HEK293T (cell line): ENCODE results near the gene TFIP11.

Experiments
- CTCF ChIA-PET: fragments of 350-600 bp; formaldehyde crosslinking; extraction: SDS; loops from one replicate; lab custom pipeline; 2021; ENCODE audit warnings: antibody characterized with exemption, inconsistent platforms; lab: Yijun Ruan, JAX
- POLR2A ChIA-PET: fragments of 350-600 bp; formaldehyde crosslinking; extraction: SDS; loops from one replicate; lab custom pipeline; 2020; ENCODE audit warnings: antibody characterized with exemption, inconsistent platforms; lab: Yijun Ruan, JAX
- DNase-seq: peaks from one replicate; pipeline ENCODE4 v3.0.0; 2012; ENCODE audit warnings: mixed read lengths; ENCODE audit errors: extremely low spot score
- ARNT ChIP-seq: fragments of 450-650 bp; IDR thresholded peaks from 2 replicates; pipeline ENCODE4 v1.6.1; 2017; ENCODE audit warnings: mild to moderate bottlenecking
- BHLHE40 ChIP-seq: fragments of 450-650 bp; IDR thresholded peaks from 2 replicates; pipeline ENCODE4 v1.6.1; 2016; ENCODE audit warnings: mild to moderate bottlenecking, moderate library complexity, borderline replicate concordance
- CTBP1 ChIP-seq: fragments of 450-650 bp; IDR thresholded peaks from 2 replicates; pipeline ENCODE4 v1.6.1; 2016; ENCODE audit warnings: borderline replicate concordance
- ELF4 ChIP-seq: fragments of 450-650 bp; IDR thresholded peaks from 2 replicates; pipeline ENCODE4 v1.6.1; 2017; ENCODE audit warnings: antibody characterized with exemption
- FOXA1 ChIP-seq: fragments of 450-650 bp; IDR thresholded peaks from 2 replicates; pipeline ENCODE4 v1.6.1; 2016; ENCODE audit warnings: mild to moderate bottlenecking
- FOXK2 ChIP-seq: fragments of 450-650 bp; IDR thresholded peaks from 2 replicates; pipeline ENCODE4 v1.6.1; 2016; ENCODE audit warnings: mild to moderate bottlenecking
- FOXM1 ChIP-seq: fragments of 450-650 bp; IDR thresholded peaks from 2 replicates; pipeline ENCODE4 v1.6.1; 2017; ENCODE audit warnings: mild to moderate bottlenecking, borderline replicate concordance
- HDGF ChIP-seq: fragments of 450-650 bp; IDR thresholded peaks from 2 replicates; pipeline ENCODE4 v1.6.1; 2017; ENCODE audit warnings: antibody characterized with exemption, borderline replicate concordance
- L3MBTL2 ChIP-seq: fragments of 450-650 bp; conservative IDR thresholded peaks from 2 replicates; pipeline ENCODE4 v1.6.1; 2016; ENCODE audit warnings: mild to moderate bottlenecking
- LEF1 ChIP-seq: fragments of 450-650 bp; IDR thresholded peaks from 2 replicates; pipeline ENCODE4 v1.6.1; 2017; ENCODE audit warnings: mild to moderate bottlenecking, borderline replicate concordance
- NFRKB ChIP-seq: fragments of 450-650 bp; IDR thresholded peaks from 2 replicates; pipeline ENCODE4 v1.6.1; 2016; ENCODE audit warnings: mild to moderate bottlenecking, moderate library complexity
- PKNOX1 ChIP-seq: fragments of 450-650 bp; IDR thresholded peaks from 2 replicates; pipeline ENCODE4 v1.6.1; 2016
- SP1 ChIP-seq: fragments of 450-650 bp; IDR thresholded peaks from 2 replicates; pipeline ENCODE4 v1.6.1; 2017
- SUZ12 ChIP-seq: fragments of 450-650 bp; IDR thresholded peaks from 2 replicates; pipeline ENCODE4 v1.6.1; 2016; ENCODE audit warnings: mild to moderate bottlenecking
- TARDBP ChIP-seq: fragments of 450-650 bp; IDR thresholded peaks from 2 replicates; pipeline ENCODE4 v1.6.1; 2016
- ZNF384 ChIP-seq: fragments of 450-650 bp; IDR thresholded peaks from 2 replicates; pipeline ENCODE4 v1.6.1; 2016

The TFIP11 gene

GRCh38 chr22:26512149-26512793 lies at the start of gene TFIP11:
Gene TFIP11 (minus strand): TSS chr22:26512473. CDS start chr22:26510272, 2,201 bp downstream.
- DNase-seq: peak; percentile 100
- ChIA-PET POLR2A (interaction anchor here (0.9 to 1.3 kb wide), 6 partner anchors 10 to 138 kb away, joined by 3 to 14 read pairs (median 3); partner anchors contain the start of genes HPS4 and SRRD), CTCF (interaction anchor here (1.1 kb wide), 1 partner anchor 8 kb away, joined by 3 read pairs; no protein-coding TSS in a partner anchor)
- TF ChIP-seq PKNOX1: peak; percentile 27; the same call in 1 of the 2 replicates
- no peak for TF ChIP-seq FOXK2
- TF ChIP-seq ARNT: no peak
- peak; percentile 96 for TF ChIP-seq ELF4
- TF ChIP-seq L3MBTL2: peak; percentile 27; the same call in 1 of the 2 replicates
- TF ChIP-seq FOXA1: no peak

DNA sequence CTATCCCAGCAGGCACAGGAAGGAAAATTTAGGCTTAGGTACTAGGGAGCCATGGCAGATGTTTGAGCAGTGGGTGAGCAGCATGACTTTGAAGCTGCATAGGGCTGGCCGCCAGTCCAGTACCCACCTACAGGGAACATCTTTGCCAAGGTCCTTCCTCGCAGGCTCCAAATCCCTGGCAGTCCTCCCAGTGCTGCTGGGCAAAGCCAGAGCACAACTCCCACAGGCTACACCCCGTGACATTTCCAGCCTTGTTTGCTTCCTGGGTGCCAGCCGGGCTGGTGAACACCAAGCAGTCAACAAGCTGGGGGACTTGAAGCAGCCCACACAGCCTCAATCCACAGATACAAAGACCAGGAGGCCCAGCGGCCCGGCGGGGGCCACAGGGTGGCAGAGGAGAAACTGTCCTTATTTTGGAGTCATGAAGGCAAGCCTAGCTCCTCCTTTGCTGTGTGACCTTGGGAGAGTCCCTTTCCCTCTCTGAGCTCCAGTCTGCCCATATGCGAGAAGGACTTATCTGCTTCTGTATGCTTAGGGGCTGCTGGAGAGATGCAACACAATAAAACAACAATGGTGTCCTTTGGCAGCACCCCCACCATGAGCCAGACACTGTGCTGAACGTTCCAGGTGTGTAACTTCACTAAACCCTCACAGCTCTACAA lies 49.6 kb upstream of the TFIP11 start:
- ChIA-PET POLR2A (no interaction called here), CTCF (no interaction called here)
- TF ChIP-seq ZNF384 (no peak), HDGF (no peak), FOXA1 (no peak), LEF1 (no peak), CTBP1 (no peak), L3MBTL2 (no peak), ARNT (no peak), ELF4 (no peak), TARDBP (no peak), SUZ12 (no peak), FOXK2 (no peak), PKNOX1 (no peak), BHLHE40 (no peak), SP1 (no peak), FOXM1 (no peak), NFRKB (no peak)
- no peak for DNase-seq

DNA sequence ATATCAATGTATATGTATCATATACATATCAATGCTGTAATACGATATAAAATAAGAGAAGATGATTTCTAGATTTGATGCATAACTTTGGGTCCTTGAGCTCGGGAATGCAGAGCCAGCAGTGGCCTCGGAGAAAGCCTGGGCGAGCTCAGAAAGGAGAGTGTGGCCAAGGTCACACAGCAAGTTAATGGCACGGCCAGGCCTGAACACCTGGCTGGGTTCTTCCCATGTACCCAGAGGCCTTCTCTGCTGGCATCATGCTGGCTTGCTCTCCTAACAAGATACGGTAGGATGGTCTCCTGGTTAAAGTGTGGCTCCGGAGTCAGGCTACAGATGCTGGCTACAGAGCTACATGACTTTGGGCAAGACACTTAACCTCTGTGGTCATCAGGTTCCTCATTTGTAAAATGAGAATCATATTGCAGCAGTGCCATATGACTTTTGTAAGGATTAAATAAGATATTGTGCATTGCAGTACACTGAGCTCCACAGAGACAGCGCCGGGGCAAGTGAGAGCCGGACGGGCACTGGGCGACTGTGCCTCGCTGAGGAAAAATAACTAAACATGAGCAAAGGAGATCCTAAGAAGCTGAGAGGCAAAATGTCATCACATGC lies 47.8 kb upstream of the TFIP11 start:
- ChIA-PET CTCF (no interaction called here), POLR2A (no interaction called here)
- no peak for DNase-seq
- TF ChIP-seq LEF1 (no peak), HDGF (no peak), L3MBTL2 (no peak), SUZ12 (no peak), BHLHE40 (no peak), FOXK2 (no peak), NFRKB (no peak), FOXM1 (no peak), ELF4 (no peak), CTBP1 (no peak), SP1 (no peak), FOXA1 (no peak), PKNOX1 (no peak)

DNA sequence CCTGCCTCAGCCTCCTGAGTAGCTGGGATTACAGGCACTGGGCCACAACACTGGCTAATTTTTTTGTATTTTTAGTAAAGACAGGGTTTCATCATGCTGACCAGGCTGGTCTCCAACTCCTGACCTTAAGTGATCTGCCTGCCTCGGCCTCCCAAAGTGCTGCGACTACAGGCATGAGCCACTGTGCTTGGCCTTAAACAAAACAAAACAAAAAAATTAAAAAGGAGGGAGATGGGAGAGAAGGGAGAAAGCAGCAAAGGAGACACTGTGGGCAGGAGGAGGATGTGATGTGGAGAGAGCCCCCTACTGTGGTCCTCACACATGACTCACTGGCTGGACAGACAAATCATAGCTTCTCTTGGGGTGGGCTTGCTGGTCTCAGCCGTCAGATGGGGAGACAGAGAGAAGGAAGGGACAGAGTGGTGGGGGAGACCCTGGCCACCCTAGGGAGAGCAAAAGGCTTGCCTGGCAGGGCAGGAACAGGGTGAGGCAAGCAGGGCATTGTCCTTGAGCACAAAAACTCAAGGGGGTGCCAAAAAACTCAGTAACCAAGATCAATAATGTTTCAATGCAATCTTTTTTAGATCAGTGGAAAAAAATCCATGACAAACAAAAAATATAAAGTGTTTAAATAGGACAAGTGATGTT lies 46.1 kb upstream of the TFIP11 start:
- DNase-seq: no peak
- POLR2A ChIA-PET: no interaction called here
- no peak for TF ChIP-seq ZNF384
- TF ChIP-seq HDGF: no peak
- TF ChIP-seq FOXK2: no peak
- TF ChIP-seq LEF1: no peak
- no peak for TF ChIP-seq ELF4
- TF ChIP-seq ARNT: no peak
- no peak for TF ChIP-seq PKNOX1
- TF ChIP-seq SP1: no peak
- TF ChIP-seq CTBP1: no peak
- no peak for TF ChIP-seq NFRKB
- no peak for TF ChIP-seq TARDBP
- TF ChIP-seq FOXM1: no peak
- no peak for TF ChIP-seq L3MBTL2
- TF ChIP-seq SUZ12: no peak
- no peak for TF ChIP-seq BHLHE40
- no peak for TF ChIP-seq FOXA1
- CTCF ChIA-PET: interaction anchor here (0.6 to 0.8 kb wide), 2 partner anchors 93 to 159 kb away, joined by 3 read pairs; no protein-coding TSS in a partner anchor

GRCh38 chr22:26556904-26557303 lies 44.6 kb upstream of the TFIP11 start:
- no peak for TF ChIP-seq FOXK2
- TF ChIP-seq SP1: no peak
- TF ChIP-seq LEF1: no peak
- no peak for TF ChIP-seq L3MBTL2
- no peak for TF ChIP-seq FOXM1
- no peak for TF ChIP-seq NFRKB
- TF ChIP-seq CTBP1: no peak
- no peak for TF ChIP-seq ZNF384
- TF ChIP-seq BHLHE40: no peak
- TF ChIP-seq ARNT: no peak
- TF ChIP-seq FOXA1: no peak
- no peak for TF ChIP-seq TARDBP
- TF ChIP-seq SUZ12: no peak
- no peak for TF ChIP-seq PKNOX1
- TF ChIP-seq HDGF: no peak
- no peak for TF ChIP-seq ELF4
- POLR2A ChIA-PET: no interaction called here
- no peak for DNase-seq
- CTCF ChIA-PET: no interaction called here
